Naive thymus-derived CD4-positive, alpha-beta T cell (primary cell): ENCODE results near the gene HELQ. TPM values are rescaled to one million over a fixed set of nuclear protein-coding genes. Genes with fewer than 3 reads are reported as not detected.
"Not testable (repeated sequence)": the region's sequence is repeated elsewhere in the genome, so short reads cannot be mapped to it uniquely, and the experiment has no call there.

Experiments
- ATAC-seq: fragments of 150-1000 bp; cut with Tn5 transposase; 2 replicates; pipeline ENCODE4 v1.10.0; 2021; ENCODE audit warnings: mild to moderate bottlenecking, moderate library complexity
- CTCF ChIA-PET: fragments of 350-600 bp; sonication (Branson Sonifier 250); formaldehyde crosslinking; loops from one replicate; lab custom pipeline; 2021; ENCODE audit warnings: antibody characterized with exemption; lab: Charles Lee
- POLR2A ChIA-PET: fragments of 350-600 bp; sonication (Branson Sonifier 250); formaldehyde crosslinking; loops from one replicate; lab custom pipeline; 2021; ENCODE audit warnings: antibody characterized with exemption, inconsistent platforms; lab: Charles Lee
- DNase-seq, 9 donors: peaks; one replicate each; pipeline versions ENCODE4 v3.0.0 to v3.0.0-alpha.2; 2020 to 2022; ENCODE audit warnings: mixed read lengths in 1 of 9
- H3K27ac ChIP-seq: one replicate; pipeline ENCODE4 v1.7.0; 2013; ENCODE audit warnings: mild to moderate bottlenecking, low read depth, low read length, moderate library complexity
- H3K27me3 ChIP-seq, 2 donors: one replicate each; pipeline ENCODE4 v1.7.0; 2013; ENCODE audit warnings: low read length in 2 of 2, mild to moderate bottlenecking in 2 of 2, moderate library complexity in 2 of 2; ENCODE audit not compliant: control insufficient read depth in 2 of 2, insufficient read depth in 2 of 2
- H3K36me3 ChIP-seq, 3 experiments: 1 replicate in 2 of 3; 2 replicates in 1 of 3; pipeline ENCODE4 v1.7.0; 2013; ENCODE audit warnings: low read length in 3 of 3, mild to moderate bottlenecking in 3 of 3, moderate library complexity in 1 of 3; ENCODE audit not compliant: insufficient read depth in 3 of 3, control insufficient read depth in 2 of 3
- H3K4me1 ChIP-seq, 2 donors: one replicate each; pipeline ENCODE4 v1.7.0; 2013; ENCODE audit warnings: low read length in 2 of 2, mild to moderate bottlenecking in 2 of 2, moderate library complexity in 1 of 2; ENCODE audit not compliant: control insufficient read depth in 2 of 2, insufficient read depth in 2 of 2
- H3K4me3 ChIP-seq: 2 replicates; pipeline ENCODE4 v1.7.0; 2013; ENCODE audit warnings: mild to moderate bottlenecking, low read length
- H3K9me3 ChIP-seq, 3 experiments: 1 replicate in 2 of 3; 2 replicates in 1 of 3; pipeline ENCODE4 v1.7.0; 2013; ENCODE audit warnings: low read length in 3 of 3; ENCODE audit not compliant: control insufficient read depth in 2 of 3
- H3K27ac Mint-ChIP-seq, 9 donors: one replicate each; pipeline ENCODE4 v1.8.0; 2020 to 2022; ENCODE audit warnings: mixed read lengths in 9 of 9, mild to moderate bottlenecking in 8 of 9, moderate library complexity in 5 of 9, inconsistent platforms in 2 of 9
- H3K27me3 Mint-ChIP-seq, 5 donors: one replicate each; pipeline ENCODE4 v1.8.0; 2021 to 2022; ENCODE audit warnings: mixed read lengths in 5 of 5, mild to moderate bottlenecking in 1 of 5
- H3K36me3 Mint-ChIP-seq, 5 donors: one replicate each; pipeline ENCODE4 v1.8.0; 2020 to 2022; ENCODE audit warnings: mixed read lengths in 5 of 5, mild to moderate bottlenecking in 3 of 5, inconsistent platforms in 1 of 5
- H3K4me1 Mint-ChIP-seq, 7 donors: one replicate each; pipeline ENCODE4 v1.8.0; 2020 to 2022; ENCODE audit warnings: mixed read lengths in 7 of 7, mild to moderate bottlenecking in 3 of 7, inconsistent platforms in 1 of 7
- H3K4me3 Mint-ChIP-seq, 10 donors: one replicate each; pipeline ENCODE4 v1.8.0; 2020 to 2022; ENCODE audit warnings: mild to moderate bottlenecking in 10 of 10, mixed read lengths in 10 of 10, moderate library complexity in 6 of 10, inconsistent platforms in 2 of 10
- H3K9me3 Mint-ChIP-seq, 11 donors: one replicate each; pipeline ENCODE4 v1.8.0; 2020 to 2022; ENCODE audit warnings: mixed read lengths in 11 of 11, mild to moderate bottlenecking in 4 of 11, inconsistent platforms in 1 of 11, moderate library complexity in 1 of 11
- intact Hi-C, 2 donors: fragments of 100-400 bp; cut with micrococcal nuclease; formaldehyde crosslinking; loops; one replicate each; pipeline ENCODE4 v1.15.1; 2023
- polyA plus RNA-seq, 2 donors: library from polyadenylated mRNA; unstranded; fragments of 300-500 nt; fragmentation: Illumina TruSeq; gene quantifications; one replicate each; pipeline ENCODE4 v1.2.3, GENCODE V29; 2021
- total RNA-seq, 6 experiments: library from RNA in 5 of 6; stranded (reverse) in 5 of 6; gene quantifications; 1 replicate in 5 of 6; 2 replicates in 1 of 6; pipeline ENCODE4 v1.2.3 and lab custom pipeline; 2021 to 2026

The HELQ gene
- total and polyA plus RNA-seq, 7 experiments from 2014 or later = 14.1 to 53.9 (median 31.8) TPM

DNA sequence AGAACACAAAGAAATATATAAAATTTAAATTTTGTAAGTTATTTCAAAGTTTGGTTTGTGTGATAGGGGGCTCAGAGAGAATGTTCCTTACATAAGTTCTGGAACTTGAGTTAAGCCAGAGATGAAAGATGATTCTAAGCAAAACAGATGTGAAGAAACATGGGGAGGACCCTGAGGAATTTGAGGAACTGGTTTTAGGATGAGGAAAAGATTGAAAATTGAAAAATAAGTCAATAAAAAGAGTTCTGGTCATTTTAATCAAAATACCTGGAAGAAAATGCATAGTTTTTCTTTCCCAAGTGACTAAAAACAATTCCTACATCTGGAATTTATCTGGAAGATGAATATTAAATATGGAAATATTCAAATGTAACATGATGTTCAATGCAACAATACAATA is 37.4 kb downstream of the HELQ start:
- POLR2A ChIA-PET = no interaction called here

DNA sequence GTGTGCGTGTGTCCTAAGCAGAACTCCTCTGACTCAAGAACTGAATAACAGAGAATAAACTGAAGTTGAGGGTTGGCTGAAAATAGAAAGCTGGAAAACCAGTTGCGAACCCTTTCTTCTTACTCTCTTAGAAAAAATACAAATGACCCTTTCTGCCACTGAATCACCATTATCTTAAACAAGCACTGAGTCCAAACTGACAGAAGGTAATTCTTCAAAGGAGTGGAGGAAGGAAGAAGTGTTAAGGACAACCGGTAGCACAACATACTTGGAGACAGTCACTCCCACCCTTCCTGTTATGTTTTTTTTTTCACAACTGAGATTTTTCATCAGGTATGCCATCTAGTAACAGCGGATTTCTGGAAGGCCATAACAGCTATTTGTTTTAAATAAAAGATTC is 38.1 kb downstream of the HELQ start:
- H3K4me3 ChIP-seq = no peak overlapping the region
- no peaks in the 10 kb centered on the region for H3K4me1 Mint-ChIP-seq
- ATAC-seq = no peak
- CTCF ChIA-PET = no interaction called here
- no peaks in the 10 kb centered on the region for H3K27me3 Mint-ChIP-seq
- no peak overlapping the region for H3K27ac ChIP-seq
- DNase-seq = no peak
- POLR2A ChIA-PET = interaction anchor here (0.6 kb wide), 1 partner anchor 121 kb away, joined by 3 read pairs; no protein-coding TSS in a partner anchor
- peak overlapping the region in 2 of 9 donors; percentile 10 to 28 for H3K27ac Mint-ChIP-seq
- H3K9me3 Mint-ChIP-seq = no peaks in the 10 kb centered on the region
- H3K9me3 ChIP-seq = no peaks in the 10 kb centered on the region
- H3K27me3 ChIP-seq = no peaks in the 10 kb centered on the region
- intact Hi-C loops = no loop called here
- H3K36me3 Mint-ChIP-seq = peaks cover 8 to 45% (median 32%) of the 10 kb centered on the region in 5 donors
- H3K4me3 Mint-ChIP-seq = no peak overlapping the region
- peaks cover 7 to 68% (median 21%) of the 10 kb centered on the region in 3 experiments for H3K36me3 ChIP-seq
- no peaks in the 10 kb centered on the region for H3K4me1 ChIP-seq

More for the DNA sequence above, 37.4 kb downstream of the HELQ start:
- no peak overlapping the region for H3K4me3 Mint-ChIP-seq
- intact Hi-C loops = no loop called here
- DNase-seq = no peak
- CTCF ChIA-PET = no interaction called here
- Histone ChIP-seq H3K4me1 (no peaks in the 10 kb centered on the region), H3K4me3 (no peak overlapping the region), H3K27ac (no peak overlapping the region), H3K9me3 (no peaks in the 10 kb centered on the region), H3K27me3 (no peaks in the 10 kb centered on the region), H3K36me3 (peaks cover 7 to 68% (median 21%) of the 10 kb centered on the region in 3 experiments)
- no peak for ATAC-seq
- H3K27ac Mint-ChIP-seq = peak overlapping the region in 2 of 9 donors; percentile 10 to 65
- no peaks in the 10 kb centered on the region for H3K9me3 Mint-ChIP-seq
- H3K36me3 Mint-ChIP-seq = peaks cover 8 to 39% (median 28%) of the 10 kb centered on the region in 5 donors
- no peaks in the 10 kb centered on the region for H3K4me1 Mint-ChIP-seq
- H3K27me3 Mint-ChIP-seq = no peaks in the 10 kb centered on the region

DNA sequence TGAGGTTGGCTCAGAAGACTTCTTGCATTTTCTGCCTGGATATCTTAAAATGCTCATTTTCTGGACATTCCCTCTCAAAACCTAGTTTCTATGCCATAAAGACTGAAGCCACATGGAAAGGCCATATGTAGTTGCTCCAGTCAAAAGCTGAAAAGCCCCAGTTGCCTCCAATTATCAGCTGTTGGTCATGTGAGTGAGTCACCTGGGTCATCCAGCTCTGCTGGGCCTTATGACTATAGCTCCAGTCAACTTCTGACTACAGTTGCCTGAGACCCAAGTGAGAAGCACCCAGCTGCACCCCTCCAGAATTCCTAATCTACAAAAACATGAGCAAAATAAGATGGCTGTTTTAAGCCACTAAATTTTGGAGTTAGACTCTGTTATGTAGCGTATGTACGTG is 41.9 kb downstream of the HELQ start:
- H3K4me3 Mint-ChIP-seq = no peak overlapping the region
- peaks cover 3 to 53% (median 33%) of the 10 kb centered on the region in 5 donors for H3K36me3 Mint-ChIP-seq
- no peak overlapping the region for H3K27ac Mint-ChIP-seq
- Histone ChIP-seq H3K27me3 (no peaks in the 10 kb centered on the region), H3K4me1 (no peaks in the 10 kb centered on the region), H3K9me3 (no peaks in the 10 kb centered on the region), H3K27ac (no peak overlapping the region), H3K4me3 (no peak overlapping the region), H3K36me3 (peaks cover 0 to 68% (median 18%) of the 10 kb centered on the region in 3 experiments)
- H3K9me3 Mint-ChIP-seq = no peaks in the 10 kb centered on the region
- no peak for ATAC-seq
- H3K27me3 Mint-ChIP-seq = no peaks in the 10 kb centered on the region
- DNase-seq = no peak
- H3K4me1 Mint-ChIP-seq = peaks cover 0 to 3% (median 0%) of the 10 kb centered on the region in 7 donors
- POLR2A ChIA-PET = no interaction called here
- intact Hi-C loops = loop anchor here in 1 of 2 donors (5.0 kb wide), 1 partner anchor 229 kb away; no protein-coding TSS in a partner anchor
- CTCF ChIA-PET = no interaction called here

DNA sequence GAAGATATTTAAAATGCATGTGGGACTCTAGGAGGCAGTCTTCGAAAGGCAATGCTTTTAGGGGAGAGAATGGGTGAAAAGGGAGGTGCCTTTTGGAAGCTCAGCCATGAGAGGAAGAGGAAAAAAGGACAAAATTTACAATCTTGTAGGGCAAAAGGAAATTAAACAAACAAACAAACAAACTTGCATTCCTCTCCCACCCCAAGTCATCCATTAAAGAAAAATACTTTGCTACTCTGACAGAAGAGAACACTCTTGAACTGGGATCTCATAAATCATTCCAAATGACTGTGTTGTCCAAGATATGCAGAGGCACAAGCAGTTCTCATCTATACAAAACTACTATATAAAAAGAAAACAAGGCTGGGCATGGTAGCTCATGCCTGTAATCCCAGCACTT is 46.7 kb downstream of the HELQ start:
- H3K4me3 ChIP-seq = no peak overlapping the region
- no peaks in the 10 kb centered on the region for H3K27me3 Mint-ChIP-seq
- ATAC-seq = no peak
- CTCF ChIA-PET = interaction anchor here (0.9 kb wide), 1 partner anchor 14 kb away, joined by 3 read pairs; no protein-coding TSS in a partner anchor
- peaks cover 4 to 45% (median 7%) of the 10 kb centered on the region in 3 experiments for H3K36me3 ChIP-seq
- no peaks in the 10 kb centered on the region for H3K4me1 ChIP-seq
- H3K4me1 Mint-ChIP-seq = peaks cover 0 to 5% (median 0%) of the 10 kb centered on the region in 7 donors
- peaks cover 5 to 57% (median 29%) of the 10 kb centered on the region in 5 donors for H3K36me3 Mint-ChIP-seq
- no peaks in the 10 kb centered on the region for H3K9me3 ChIP-seq
- H3K27ac ChIP-seq = no peak overlapping the region
- DNase-seq = no peak
- POLR2A ChIA-PET = no interaction called here
- H3K27ac Mint-ChIP-seq = peak overlapping the region in 6 of 9 donors; percentile 13 to 65 (median 34)
- no peak overlapping the region for H3K4me3 Mint-ChIP-seq
- no peaks in the 10 kb centered on the region for H3K9me3 Mint-ChIP-seq
- no peaks in the 10 kb centered on the region for H3K27me3 ChIP-seq
- intact Hi-C loops = no loop called here

DNA sequence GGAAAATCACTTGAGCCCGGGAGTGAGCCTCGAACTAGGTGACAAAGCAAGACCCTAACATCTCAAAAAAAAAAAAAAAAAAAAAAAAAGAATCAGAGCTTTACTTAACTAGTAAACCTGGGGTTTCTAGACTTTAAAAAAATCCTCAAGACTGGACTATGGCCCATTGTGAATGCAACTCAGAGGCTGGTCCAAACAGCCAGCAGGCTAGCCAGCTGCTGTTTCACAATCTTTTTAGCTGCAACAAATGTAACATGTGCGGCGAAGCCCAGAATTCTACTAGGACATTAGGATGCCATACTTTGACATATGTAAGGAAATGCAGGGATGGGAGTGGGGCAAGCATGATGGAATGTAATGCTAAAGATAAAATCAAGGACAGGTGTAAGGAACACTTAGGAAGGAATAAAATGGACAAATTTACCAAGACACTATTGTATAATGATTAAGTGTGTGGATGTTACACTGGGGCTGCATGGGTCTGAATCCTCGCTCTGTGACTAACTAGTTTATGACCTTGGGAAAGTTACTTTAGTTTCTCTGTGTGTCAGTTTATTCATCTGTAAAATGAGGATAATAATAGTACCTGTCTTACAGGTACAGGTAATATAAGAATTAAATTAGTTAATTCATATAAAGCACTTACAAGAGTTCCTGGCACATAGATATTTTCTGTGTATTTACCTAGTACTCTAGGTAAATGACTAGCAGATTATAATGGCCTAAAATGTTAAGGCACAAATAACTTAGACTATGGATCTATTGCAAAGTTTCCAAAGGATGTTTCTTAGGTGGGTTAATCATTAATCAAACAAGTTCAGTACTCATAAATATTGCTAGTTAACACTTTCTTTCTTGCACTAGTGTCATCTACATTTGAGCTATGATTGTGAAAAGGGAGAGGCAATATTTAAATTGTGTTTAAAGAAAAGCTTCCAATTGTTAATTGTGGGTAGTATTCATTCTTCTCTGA is 49.5 kb downstream of the HELQ start:
- intact Hi-C loops = no loop called here
- Mint-ChIP-seq H3K4me1 (peaks cover 0 to 5% (median 0%) of the 10 kb centered on the region in 7 donors), H3K27ac (peak overlapping the region in 3 of 9 donors; percentile 12 to 65 (median 59)), H3K4me3 (no peak overlapping the region), H3K36me3 (peaks cover 5 to 47% (median 21%) of the 10 kb centered on the region in 5 donors), H3K27me3 (no peaks in the 10 kb centered on the region), H3K9me3 (peaks cover 0 to 7% (median 0%) of the 10 kb centered on the region in 11 donors)
- Histone ChIP-seq H3K27ac (no peak overlapping the region), H3K4me3 (no peak overlapping the region), H3K36me3 (peaks cover 3 to 24% (median 4%) of the 10 kb centered on the region in 3 experiments), H3K9me3 (no peaks in the 10 kb centered on the region), H3K4me1 (no peaks in the 10 kb centered on the region), H3K27me3 (no peaks in the 10 kb centered on the region)
- no peak for ATAC-seq
- no peak for DNase-seq
- ChIA-PET POLR2A (no interaction called here), CTCF (no interaction called here)

DNA sequence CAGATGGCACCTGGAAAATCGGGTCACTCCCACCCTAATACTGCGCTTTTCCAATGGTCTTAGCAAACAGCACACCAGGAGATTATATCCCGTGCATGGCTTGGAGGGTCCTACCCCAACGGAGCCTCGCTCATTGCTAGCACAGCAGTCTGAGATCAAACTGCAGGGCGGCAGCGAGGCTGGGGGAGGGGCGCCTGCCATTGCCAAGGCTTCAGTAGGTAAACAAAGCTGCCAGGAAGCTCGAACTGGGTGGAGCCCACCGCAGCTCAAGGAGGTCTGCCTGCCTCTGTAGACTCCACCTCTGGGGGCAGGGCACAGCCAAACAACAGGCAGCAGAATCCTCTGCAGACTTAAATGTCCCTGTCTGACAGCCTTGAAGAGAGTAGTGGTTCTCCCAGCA is 57.5 kb downstream of the HELQ start:
- Mint-ChIP-seq H3K36me3 (peaks cover 9 to 49% (median 26%) of the 10 kb centered on the region in 5 donors), H3K9me3 (peaks cover 0 to 25% (median 5%) of the 10 kb centered on the region in 11 donors)
- POLR2A ChIA-PET, H3K4me3 ChIP-seq, DNase-seq, H3K4me1 ChIP-seq, H3K27ac ChIP-seq, H3K36me3 ChIP-seq, H3K9me3 ChIP-seq, H3K4me3 Mint-ChIP-seq, ATAC-seq, H3K27me3 Mint-ChIP-seq, intact Hi-C loops, CTCF ChIA-PET, H3K4me1 Mint-ChIP-seq, H3K27ac Mint-ChIP-seq, H3K27me3 ChIP-seq: not testable (repeated sequence)
